ENCODE results near the gene KIR3DL2. TPM values are rescaled to one million over a fixed set of nuclear protein-coding genes. Genes with fewer than 3 reads are reported as not detected.
"Not testable (repeated sequence)": the region's sequence is repeated elsewhere in the genome, so short reads cannot be mapped to it uniquely, and the experiment has no call there.

KIR3DL2 gene
- not detected for polyA plus RNA-seq (ENCODE audit: insufficient read length in 4 of 4)

- DNase-seq (ENCODE audit: low read depth in 4 of 4, low spot score in 3 of 4): not testable (repeated sequence)
Measured at GRCh38 chr19:54850061-54850640, at the start of gene KIR3DL2. TSS of gene KIR3DL2 (plus strand) at chr19:54850443. CDS start at chr19:54850476, 33 bp downstream.

DNA sequence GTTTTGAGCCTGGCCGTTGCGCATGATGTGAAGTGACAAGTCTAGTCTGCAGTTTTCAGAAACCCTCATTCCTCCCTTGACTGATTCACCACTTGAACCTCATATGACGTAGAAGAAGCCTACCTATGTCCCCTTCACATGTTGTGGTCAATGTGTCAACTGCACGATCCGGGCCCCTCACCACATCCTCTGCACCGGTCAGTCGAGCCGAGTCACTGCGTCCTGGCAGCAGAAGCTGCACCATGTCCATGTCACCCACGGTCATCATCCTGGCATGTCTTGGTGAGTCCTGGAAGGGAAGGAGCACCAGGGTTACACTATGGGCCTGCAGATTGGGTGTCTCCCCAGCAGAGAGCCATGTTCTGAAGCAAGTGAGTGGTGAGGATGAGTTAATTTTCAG is 46.8 kb upstream of the KIR3DL2 start, which contains the start of gene KIR2DL4:
Gene KIR2DL4, plus strand, starts transcription at position 201 of the 400 bp plus-strand sequence. Its CDS starts 42 bp downstream, at position 243.
- no peak for DNase-seq (ENCODE audit: low read depth in 4 of 4, low spot score in 3 of 4)

- DNase-seq (ENCODE audit: low read depth in 4 of 4, low spot score in 3 of 4): no peak
Measured at GRCh38 chr19:54804101-54804500, 46.1 kb upstream of the KIR3DL2 start.

GRCh38 chr19:54804571-54804970 is 45.7 kb upstream of the KIR3DL2 start:
- DNase-seq (ENCODE audit: low read depth in 4 of 4, low spot score in 3 of 4): no peak

DNA sequence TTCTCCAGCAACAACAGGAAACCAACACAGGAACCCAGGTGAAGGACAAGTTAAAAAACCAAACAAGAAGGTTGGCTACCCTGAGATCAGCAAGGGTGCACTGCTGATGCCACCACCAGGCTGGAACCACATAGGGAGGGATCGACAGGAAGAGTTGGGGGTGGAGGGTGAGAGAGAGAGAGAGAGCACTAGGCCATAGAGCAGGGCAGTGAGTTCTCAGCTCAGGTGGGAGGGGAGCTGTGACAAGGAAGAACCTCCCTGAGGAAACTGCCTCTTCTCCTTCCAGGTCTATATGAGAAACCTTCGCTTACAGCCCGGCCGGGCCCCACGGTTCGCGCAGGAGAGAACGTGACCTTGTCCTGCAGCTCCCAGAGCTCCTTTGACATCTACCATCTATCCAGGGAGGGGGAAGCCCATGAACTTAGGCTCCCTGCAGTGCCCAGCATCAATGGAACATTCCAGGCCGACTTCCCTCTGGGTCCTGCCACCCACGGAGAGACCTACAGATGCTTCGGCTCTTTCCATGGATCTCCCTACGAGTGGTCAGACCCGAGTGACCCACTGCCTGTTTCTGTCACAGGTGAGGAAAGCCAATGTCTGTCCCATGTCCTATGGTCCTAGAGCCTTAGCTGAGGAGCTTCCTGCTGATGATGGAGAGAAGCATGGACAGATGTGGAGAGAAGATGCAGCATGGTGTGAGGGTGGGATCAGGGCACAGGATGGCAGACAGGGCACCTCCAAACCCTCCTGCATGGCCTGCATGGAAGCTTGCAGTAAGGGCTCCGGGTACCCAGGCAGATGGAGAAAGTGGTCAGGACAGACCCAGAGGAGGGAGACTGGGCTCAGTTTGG is 44.4 kb upstream of the KIR3DL2 start:
- no peak for DNase-seq (ENCODE audit: low read depth in 4 of 4, low spot score in 3 of 4)

DNA sequence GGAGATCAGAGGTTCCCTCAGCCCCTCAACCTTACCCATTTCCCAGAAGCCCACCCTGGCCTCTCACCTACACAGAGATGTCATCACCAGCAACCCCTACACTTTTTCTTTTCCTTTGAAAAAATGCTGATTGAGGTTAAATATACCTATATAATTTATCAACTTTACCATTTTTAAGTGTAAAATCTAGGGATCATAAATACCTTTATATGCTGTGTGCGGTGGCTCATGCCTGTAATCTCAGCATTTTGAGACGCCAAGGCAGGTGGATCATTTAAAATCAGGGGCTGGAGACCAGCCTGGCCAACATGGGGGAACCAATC is 43.8 kb upstream of the KIR3DL2 start:
- no peak for DNase-seq (ENCODE audit: low read depth in 4 of 4, low spot score in 3 of 4)

DNA sequence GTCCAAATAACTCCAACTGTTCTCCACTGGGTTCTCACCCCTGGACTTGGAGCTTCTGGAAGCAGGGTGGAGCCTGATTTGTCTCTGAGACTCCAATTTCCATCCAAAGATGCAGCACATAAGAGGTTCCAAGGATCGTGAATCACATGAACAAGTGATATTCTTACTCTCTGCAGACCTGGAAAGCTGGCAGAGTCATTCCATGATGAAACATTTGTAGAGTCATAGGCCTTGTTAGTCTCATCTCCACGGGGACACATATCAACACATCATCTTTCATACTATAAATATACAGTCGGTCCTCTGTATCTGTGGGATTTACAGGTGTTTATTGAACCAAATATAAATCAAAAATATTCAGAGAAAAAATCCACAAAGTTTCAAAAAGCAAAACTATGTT is 35.7 kb upstream of the KIR3DL2 start:
- not testable (repeated sequence) for DNase-seq (ENCODE audit: low read depth in 4 of 4, low spot score in 3 of 4)

GRCh38 chr19:54816251-54816650 is 34.0 kb upstream of the KIR3DL2 start, which contains the start of gene KIR3DL1:
TSS of gene KIR3DL1 (plus strand) at chr19:54816468.
- not testable (repeated sequence) for DNase-seq (ENCODE audit: low read depth in 4 of 4, low spot score in 3 of 4)

DNA sequence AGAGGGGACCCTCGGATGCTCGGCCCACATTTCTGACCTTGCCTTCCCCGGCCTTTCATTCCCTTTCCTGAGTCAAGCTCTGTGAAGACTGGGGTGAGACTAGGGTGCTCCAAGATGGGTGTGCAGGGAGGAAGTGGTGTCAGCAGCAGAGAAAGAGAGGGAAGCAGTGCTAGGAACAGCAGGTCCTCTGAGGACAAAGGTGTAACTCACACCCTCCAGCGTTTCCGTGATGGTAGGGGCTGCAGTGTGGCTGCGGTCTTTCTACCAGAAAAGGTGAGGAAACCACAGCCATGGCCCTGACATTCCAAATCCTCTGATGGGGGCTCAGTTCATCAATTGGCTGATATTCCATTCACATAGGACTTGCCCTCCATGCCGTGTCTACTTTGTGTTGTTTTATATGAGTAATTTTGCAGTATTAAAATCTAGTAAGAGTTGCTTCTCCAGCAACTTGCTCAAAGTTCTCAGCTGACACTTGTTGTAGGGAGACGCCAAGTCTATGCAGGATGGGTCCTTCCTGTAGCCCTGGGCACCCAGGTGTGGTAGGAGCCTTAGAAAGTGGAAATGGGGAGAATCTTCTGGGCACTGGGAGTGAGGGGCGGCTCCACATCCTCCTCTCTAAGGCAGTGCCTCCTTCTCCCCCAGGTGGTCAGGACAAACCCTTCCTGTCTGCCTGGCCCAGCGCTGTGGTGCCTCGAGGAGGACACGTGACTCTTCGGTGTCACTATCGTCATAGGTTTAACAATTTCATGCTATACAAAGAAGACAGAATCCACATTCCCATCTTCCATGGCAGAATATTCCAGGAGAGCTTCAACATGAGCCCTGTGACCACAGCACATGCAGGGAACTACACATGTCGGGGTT is 32.3 kb upstream of the KIR3DL2 start:
- DNase-seq (ENCODE audit: low read depth in 4 of 4, low spot score in 3 of 4): no peak

DNA sequence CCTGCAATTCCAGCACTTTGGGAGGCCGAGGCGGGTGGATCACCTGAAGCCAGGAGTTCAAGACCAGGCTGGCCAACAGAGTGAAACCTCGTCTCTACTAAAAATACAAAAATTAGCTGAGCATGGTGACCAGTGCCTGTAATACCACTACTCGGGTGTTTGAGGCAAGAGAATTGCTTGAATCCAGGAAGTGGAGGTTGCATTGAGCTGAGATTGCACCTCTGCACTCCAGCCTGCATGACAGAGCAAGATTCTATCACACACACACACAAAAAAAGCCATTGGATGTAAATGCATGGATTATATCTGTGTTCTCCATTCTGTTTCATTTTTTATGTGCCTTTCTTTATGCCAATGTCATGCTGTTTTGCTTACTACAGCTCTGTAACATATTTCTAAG is 25.8 kb upstream of the KIR3DL2 start:
- DNase-seq (ENCODE audit: low read depth in 4 of 4, low spot score in 3 of 4): not testable (repeated sequence)

- not testable (repeated sequence) for DNase-seq (ENCODE audit: low read depth in 4 of 4, low spot score in 3 of 4)
Measured at GRCh38 chr19:54825326-54825725, 24.9 kb upstream of the KIR3DL2 start.

DNA sequence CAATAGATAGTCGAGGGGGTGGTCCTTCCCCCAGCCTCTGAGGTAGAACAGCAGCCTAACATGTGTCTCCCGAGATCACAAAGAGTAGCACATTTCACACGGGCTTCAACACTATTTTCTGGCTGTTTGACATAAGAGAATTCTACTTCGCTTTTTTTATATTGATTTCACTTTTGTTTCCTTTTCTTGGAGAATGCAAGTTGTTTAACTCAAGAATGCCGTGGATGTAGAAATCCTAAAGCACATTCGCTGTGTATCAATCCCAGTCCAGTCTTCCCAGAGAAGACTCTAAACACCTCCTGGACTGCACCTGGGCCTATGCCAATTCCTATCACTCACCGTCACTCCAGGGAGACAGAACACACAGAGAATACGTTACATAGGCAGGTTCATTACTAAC is 22.2 kb upstream of the KIR3DL2 start:
- not testable (repeated sequence) for DNase-seq (ENCODE audit: low read depth in 4 of 4, low spot score in 3 of 4)

- DNase-seq (ENCODE audit: low read depth in 4 of 4, low spot score in 3 of 4): not testable (repeated sequence)
Measured at GRCh38 chr19:54832496-54832895, 17.7 kb upstream of the KIR3DL2 start, which contains the start of gene KIR2DS4. TSS of gene KIR2DS4 (plus strand) at chr19:54832676.

DNA sequence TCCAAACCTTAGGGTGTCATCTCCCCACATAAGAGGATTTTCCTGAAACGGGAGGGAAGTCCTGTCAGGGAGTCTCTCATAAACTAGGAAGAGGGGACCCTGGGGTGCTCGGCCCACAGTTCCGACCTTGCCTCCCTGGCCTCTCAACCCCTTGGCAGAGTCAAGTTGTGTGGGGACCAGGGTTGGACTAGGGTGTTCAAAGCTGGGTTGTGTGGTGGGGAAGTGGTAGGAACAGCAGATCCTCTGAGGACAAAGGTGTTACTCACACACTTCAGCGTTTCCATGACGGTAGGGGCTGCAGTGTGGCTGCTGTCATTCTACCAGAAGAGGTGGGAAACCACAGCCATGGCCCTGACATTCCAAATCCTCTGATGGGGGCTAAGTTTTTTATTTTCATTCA is 15.1 kb upstream of the KIR3DL2 start:
- DNase-seq (ENCODE audit: low read depth in 4 of 4, low spot score in 3 of 4): not testable (repeated sequence)

GRCh38 chr19:54837522-54837921 is 12.7 kb upstream of the KIR3DL2 start:
- not testable (repeated sequence) for DNase-seq (ENCODE audit: low read depth in 4 of 4, low spot score in 3 of 4)

GRCh38 chr19:54843171-54843570 is 7.1 kb upstream of the KIR3DL2 start:
- not testable (repeated sequence) for DNase-seq (ENCODE audit: low read depth in 4 of 4, low spot score in 3 of 4)

DNA sequence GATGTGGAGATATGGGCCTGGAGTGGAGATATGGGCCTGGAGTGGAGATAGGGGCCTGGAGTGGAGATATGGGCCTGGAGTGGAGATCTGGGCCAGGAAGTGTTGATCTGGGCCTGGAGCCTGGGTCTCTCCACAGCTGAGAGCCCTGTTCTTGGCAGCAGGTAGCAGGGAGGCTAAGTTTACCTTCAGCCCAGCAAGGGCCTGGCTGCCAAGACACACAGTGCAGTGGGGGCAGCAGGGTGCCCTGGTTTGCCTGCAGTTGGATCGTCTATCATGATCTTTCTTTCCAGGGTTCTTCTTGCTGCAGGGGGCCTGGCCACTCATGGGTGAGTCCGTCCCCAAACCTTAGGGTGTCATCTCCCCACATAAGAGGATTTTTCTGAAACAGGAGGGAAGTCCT is 687 bp downstream of the KIR3DL2 start:
- DNase-seq (ENCODE audit: low read depth in 4 of 4, low spot score in 3 of 4): no peak

- no peak for DNase-seq (ENCODE audit: low read depth in 4 of 4, low spot score in 3 of 4)
Measured at GRCh38 chr19:54851353-54851752, 1.1 kb downstream of the KIR3DL2 start.

- DNase-seq (ENCODE audit: low read depth in 4 of 4, low spot score in 3 of 4): not testable (repeated sequence)
Measured at GRCh38 chr19:54855241-54855640, 5.0 kb downstream of the KIR3DL2 start.

- DNase-seq (ENCODE audit: low read depth in 4 of 4, low spot score in 3 of 4): not testable (repeated sequence)
Measured at GRCh38 chr19:54858476-54858875, 8.2 kb downstream of the KIR3DL2 start.

GRCh38 chr19:54859421-54859820 is 9.2 kb downstream of the KIR3DL2 start:
- DNase-seq (ENCODE audit: low read depth in 4 of 4, low spot score in 3 of 4): not testable (repeated sequence)
